NCI-H524 (cell line): Measurements from ENCODE around the gene NOXRED1.

ENCODE experiments used
- DNase-seq, 2 experiments: peaks; one replicate each; lab custom pipeline; 2025; lab: John Stamatoyannopoulos, UW

Gene NOXRED1

GRCh38 chr14:77409131-77409533, 14.2 kb downstream of the NOXRED1 start:
- DNase-seq = peak; percentile 36 to 53

GRCh38 chr14:77407158-77407557, 16.2 kb downstream of the NOXRED1 start:
- no peak for DNase-seq

DNA sequence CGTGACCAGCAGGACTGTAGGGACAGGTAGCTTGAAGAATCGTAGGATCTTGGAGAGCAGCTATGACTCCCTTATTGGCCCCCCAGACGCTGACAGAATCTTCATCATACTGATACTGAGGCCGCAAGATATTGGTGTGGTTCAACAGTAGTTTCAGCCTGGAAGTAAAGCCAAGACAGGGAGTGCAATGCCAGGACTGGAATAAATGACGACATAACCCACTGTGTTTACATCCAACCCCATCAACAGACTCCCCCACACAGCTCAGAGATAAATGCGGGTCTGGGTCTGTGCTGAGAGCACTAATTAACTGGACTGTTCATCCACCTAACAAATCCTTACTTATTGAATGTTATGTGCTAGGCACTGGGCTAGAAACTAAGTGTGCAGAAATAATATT, 16.6 kb downstream of the NOXRED1 start:
- no peak for DNase-seq

- no peak for DNase-seq
Measured at GRCh38 chr14:77406086-77406485, 17.2 kb downstream of the NOXRED1 start.

GRCh38 chr14:77403768-77404167, 19.6 kb downstream of the NOXRED1 start:
- no peak for DNase-seq

DNA sequence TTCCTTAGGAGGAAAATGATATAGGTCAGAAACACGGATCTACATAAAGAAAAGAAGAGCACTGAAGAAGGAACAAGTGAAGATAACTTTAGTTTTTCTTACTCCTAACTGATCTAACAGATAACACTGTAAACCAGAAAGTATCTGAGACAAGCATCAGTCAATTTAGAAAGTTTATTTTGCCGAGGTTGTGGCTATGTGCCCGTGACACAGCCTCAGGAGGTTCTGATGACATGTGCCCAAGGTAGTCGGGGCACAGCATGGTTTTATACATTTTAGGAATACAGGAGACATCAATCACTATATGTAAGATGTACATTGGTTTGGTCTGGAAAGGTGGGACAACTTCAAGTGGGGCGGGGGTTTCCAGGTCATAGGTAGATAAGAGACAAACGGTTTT, 23.1 kb downstream of the NOXRED1 start:
- no peak for DNase-seq

DNA sequence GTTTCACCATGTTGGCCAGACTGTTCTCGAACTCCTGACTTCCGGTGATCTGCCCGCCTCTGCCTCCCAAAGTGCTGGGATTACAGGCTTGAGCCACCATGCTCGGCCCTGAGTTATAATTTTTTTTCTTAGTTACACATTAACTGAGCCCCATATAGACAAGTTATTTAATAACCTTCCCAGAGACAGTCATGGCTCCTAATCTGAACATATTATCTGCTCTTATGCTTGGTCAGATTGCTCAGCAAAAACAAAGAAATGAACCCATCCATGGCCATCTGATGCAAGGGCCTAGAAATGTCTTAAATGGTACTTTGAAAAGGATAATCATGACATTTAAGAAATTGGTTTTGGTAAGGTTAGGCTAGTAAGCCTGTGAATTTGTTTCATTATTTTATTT, 33.1 kb downstream of the NOXRED1 start:
- DNase-seq = no peak

- no peak for DNase-seq
Measured at GRCh38 chr14:77378701-77379100, 44.6 kb downstream of the NOXRED1 start.

- no peak for DNase-seq
Measured at GRCh38 chr14:77377502-77377844, 45.9 kb downstream of the NOXRED1 start.

- peak; percentile 87 to 90 for DNase-seq
Measured at GRCh38 chr14:77376771-77377501, 46.4 kb downstream of the NOXRED1 start, which contains the start of the genes SAMD15 and TMED8. Gene SAMD15 (plus strand): TSS chr14:77377379. CDS start chr14:77377419, 40 bp downstream. Gene TMED8 (minus strand): TSS chr14:77377094. CDS start chr14:77377053, 41 bp downstream.

- DNase-seq = peak in 1 of 2 experiments; percentile 46
Measured at GRCh38 chr14:77375973-77376770, 47.2 kb downstream of the NOXRED1 start.

GRCh38 chr14:77375164-77375950, 48.0 kb downstream of the NOXRED1 start:
- no peak for DNase-seq

DNA sequence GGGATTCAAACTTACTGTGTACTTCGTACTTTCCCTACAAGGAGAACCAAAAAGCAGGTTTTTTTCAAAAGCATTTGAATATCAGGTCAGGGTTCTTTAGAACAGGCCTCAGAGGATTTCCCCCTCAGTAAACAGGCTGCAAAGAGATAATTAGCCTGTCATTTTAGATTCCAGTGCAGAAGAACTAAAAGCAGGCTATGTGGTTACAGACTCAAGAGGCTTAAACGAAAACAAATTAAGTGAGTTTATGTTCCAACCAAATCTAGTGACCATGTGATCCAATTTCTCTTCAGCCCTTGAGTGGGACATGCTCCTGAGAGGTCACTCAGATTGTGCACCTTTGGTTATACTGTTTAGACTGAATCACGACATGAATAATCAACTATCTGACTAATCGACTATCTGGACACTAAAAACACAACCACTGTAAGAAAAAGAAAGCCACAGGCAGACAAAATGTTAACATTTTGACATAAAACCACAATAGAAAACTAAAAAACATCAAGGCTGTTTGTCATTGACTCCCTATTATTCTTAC, 51.0 kb downstream of the NOXRED1 start:
- no peak for DNase-seq

- DNase-seq = no peak
Measured at GRCh38 chr14:77369285-77369684, 54.0 kb downstream of the NOXRED1 start.

- no peak for DNase-seq
Measured at GRCh38 chr14:77364146-77364545, 59.2 kb downstream of the NOXRED1 start.

GRCh38 chr14:77359626-77360025, 63.7 kb downstream of the NOXRED1 start:
- no peak for DNase-seq

DNA sequence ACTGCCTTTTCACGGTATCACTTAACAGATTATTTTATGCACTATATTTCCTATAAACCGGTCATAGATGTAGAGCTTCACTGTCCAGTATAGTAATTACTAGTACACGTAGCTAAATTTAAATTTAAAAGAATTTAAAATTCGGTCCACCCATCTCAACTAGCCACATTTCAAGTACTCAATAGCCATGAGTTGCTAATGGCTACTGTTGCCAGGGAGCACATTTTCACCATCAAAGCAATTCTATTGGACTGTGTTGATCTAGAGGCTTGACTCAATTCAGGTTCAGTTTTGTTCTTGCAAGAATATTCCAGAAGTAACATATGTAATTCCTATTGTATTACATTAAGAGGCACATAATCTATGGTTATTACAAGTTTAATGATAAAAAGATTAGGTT, 66.4 kb downstream of the NOXRED1 start:
- no peak for DNase-seq

DNA sequence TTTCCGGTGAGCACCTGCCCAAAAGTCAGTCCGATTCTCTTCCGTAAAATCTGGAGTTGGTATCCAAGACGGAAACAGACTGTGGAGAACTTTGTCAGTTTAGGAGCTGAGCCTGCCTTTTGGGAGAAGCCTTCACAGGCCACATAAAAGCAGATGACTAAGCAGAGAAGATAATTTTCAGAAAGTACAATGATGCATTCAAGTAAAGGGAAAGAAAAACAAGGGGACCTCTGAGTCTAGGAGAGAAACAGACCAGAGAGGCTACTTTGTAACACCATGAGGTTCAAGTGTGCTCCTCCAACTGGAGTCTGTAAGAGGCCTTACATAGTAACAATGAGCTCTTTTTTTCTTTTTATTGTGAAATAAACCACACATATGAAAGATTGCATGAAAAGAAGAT, 67.5 kb downstream of the NOXRED1 start:
- DNase-seq = no peak

DNA sequence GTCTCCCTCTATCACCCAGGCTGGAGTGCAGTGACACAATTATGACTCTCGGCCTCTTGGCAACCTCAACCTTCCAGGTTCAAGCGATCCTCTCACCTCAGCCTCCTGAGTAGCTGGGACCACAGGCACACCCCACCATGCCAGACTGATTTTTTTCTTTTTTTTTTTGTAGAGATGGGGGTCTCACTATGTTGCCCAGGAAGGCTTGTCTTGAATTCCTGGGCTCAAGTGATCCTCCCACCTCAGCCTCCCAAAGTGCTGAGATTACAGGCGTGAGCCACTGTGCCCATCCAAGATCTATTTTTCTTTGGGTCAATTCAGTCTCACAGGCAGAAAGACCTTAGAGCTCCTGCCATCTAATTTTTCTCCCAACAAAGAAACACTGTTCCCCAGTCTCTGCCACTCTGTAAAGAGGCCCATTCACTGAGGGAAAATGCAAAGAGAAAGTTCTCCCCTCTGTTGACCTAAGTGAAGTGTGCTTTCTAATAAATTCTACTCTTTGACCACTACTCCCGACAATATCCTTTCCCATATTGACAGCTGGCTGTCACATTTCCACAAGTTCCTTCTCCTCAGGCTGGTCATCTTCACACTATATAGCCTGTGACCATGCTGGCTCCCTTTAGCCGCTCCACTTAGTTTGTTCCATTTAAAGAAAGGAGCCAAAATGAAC, 69.7 kb downstream of the NOXRED1 start:
- no peak for DNase-seq

DNA sequence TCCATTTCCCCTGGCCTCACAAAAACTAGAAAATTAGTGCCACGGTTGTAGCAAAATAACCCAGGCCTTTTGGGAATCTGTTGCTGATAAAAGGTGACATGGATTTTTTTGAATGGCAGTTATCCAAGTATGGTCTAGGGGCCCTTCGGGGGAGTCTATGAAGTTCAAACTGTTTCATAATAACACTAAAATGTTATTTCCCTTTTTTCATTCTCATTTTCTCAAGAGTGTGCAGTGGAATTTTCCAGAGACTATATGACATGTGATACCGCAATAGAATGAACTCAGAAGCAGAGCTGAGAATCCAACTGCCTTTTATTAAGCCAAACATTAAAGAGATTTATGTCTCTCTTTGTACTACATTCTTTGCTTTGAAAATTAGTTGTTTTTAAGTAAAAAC, 75.6 kb downstream of the NOXRED1 start:
- DNase-seq = no peak

DNA sequence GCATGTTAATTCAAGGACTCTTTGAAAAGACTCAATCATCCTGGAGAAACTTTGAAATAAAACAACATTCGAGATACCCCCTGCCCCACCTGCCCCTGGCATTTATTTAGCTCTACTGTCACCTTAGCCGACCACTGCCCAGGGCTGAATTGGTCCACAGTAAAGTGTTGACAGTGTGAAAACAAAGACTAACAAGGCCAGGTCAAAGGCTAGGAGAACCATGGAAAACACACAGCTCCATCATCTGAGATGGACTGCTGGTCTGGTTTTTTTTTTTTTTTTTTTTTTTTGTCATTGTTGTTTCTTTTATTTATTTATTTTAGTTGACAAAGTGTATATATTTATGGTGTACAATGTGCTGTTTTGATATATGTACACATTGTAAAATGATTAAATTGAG, 76.8 kb downstream of the NOXRED1 start:
- no peak for DNase-seq
